GM12872 (cell line): ENCODE data around the gene CXCL14.

Experiments used
- TF ChIP-seq, protein P1 (sequence below): IDR thresholded peaks from 3 replicates; pipeline ENCODE4 v1.5.1; 2011; ENCODE audit warnings: low read depth, mild to moderate bottlenecking, low read length, moderate library complexity; ENCODE audit not compliant: insufficient read depth

CXCL14 gene

GRCh38 chr5:135578685-135579341, at the start of gene CXCL14:
CXCL14 (minus strand) TSS chr5:135578991; CDS start chr5:135578778, 213 bp downstream.
- TF ChIP-seq, protein P1, sequence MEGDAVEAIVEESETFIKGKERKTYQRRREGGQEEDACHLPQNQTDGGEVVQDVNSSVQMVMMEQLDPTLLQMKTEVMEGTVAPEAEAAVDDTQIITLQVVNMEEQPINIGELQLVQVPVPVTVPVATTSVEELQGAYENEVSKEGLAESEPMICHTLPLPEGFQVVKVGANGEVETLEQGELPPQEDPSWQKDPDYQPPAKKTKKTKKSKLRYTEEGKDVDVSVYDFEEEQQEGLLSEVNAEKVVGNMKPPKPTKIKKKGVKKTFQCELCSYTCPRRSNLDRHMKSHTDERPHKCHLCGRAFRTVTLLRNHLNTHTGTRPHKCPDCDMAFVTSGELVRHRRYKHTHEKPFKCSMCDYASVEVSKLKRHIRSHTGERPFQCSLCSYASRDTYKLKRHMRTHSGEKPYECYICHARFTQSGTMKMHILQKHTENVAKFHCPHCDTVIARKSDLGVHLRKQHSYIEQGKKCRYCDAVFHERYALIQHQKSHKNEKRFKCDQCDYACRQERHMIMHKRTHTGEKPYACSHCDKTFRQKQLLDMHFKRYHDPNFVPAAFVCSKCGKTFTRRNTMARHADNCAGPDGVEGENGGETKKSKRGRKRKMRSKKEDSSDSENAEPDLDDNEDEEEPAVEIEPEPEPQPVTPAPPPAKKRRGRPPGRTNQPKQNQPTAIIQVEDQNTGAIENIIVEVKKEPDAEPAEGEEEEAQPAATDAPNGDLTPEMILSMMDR = no peak

- TF ChIP-seq, protein P1 = no peak
Measured at GRCh38 chr5:135626636-135627035, 47.8 kb upstream of the CXCL14 start.

DNA sequence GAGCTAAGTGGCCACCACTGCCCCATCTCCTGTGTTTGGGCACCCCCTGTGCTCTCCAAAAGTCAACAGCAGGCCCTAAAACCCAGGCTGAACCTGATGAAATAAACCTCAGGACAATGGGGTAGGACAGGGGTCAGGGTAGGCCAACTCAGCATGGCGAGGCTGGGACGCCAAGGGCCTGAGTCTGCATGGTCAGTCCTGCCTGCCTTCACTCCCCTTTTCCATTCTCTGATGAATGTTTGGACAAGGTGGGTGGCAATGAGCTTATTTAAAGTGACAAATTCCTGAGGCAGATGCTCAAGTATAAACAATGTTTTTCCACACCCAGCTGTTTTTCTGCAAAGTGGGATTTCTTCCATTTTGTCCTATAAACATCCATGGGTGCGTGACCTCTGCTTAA, 47.2 kb upstream of the CXCL14 start:
- TF ChIP-seq, protein P1 = no peak

DNA sequence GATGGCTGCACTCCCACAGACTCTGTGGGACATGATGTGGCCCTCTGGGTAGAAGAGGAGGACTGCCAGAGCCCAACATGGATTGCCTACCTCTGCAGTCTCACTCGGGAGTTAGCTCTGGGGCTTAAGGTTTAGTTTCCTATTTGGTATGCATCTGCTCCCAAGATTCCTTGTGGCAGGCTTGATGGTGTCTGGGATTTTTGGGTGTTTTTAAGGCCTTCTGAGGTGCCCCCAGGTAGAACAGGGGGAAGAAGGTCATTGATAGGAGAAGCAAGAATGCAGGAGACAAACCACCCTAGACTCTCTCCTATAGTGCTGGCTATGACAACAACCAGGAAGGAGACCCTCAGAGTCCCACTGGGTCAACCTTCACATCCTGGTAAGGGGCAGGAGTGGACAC, 46.7 kb upstream of the CXCL14 start:
- TF ChIP-seq, protein P1 = no peak

- TF ChIP-seq, protein P1 = no peak
Measured at GRCh38 chr5:135625061-135625460, 46.3 kb upstream of the CXCL14 start.

DNA sequence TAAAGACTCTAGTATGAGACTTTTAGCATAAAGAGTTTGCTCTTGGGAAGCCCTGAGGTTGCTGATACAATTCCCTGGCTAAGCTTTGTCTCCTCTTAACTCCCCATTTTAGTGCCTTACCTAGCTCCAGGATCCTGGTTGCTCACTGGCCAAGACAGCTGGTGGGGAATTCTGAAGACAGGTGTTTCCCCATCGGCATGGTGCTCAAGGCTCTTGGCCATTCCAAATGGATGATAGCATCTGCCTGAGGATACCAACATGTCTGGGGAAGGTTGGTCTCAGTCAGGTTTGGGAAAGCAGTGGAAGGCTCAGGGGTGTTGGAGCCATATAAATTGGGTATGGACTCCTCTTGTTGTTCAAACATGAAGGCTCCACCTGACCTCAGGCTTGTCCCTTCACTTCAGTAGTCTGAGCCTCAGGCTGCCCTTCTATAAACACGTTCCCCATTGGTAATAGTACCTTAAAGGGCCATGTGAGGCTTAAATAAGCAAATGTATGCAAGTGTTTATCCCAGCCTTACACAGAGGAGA, 44.5 kb upstream of the CXCL14 start:
- TF ChIP-seq, protein P1 = no peak

- TF ChIP-seq, protein P1 = no peak
Measured at GRCh38 chr5:135615581-135616260, 36.9 kb upstream of the CXCL14 start.
